Measurements from ENCODE around the gene EXOSC10. TPM values are rescaled to one million over a fixed set of nuclear protein-coding genes. Genes with fewer than 3 reads are reported as not detected.

EXOSC10 gene
- total RNA-seq, 2 donors from 2014 or later, result 78.5 to 78.9 TPM

GRCh38 chr1:11027316-11027715 is 72.4 kb downstream of the EXOSC10 start:
- TF ChIP-seq CTCF (IDR thresholded peaks at IDR 0.05), result no peak
- H3K27me3 ChIP-seq (replicated peaks; ENCODE audit: insufficient read depth), result no peaks in the 10 kb centered on the region
- ATAC-seq (ENCODE audit: insufficient number of reproducible peaks, low FRiP score, low read depth) (no peak), DNase-seq (ENCODE audit: low spot score) (no peak)
- H3K4me1 ChIP-seq (ENCODE audit: control insufficient read depth in 1 of 2, low read depth in 2 of 2), result peaks cover 5 to 12% of the 10 kb centered on the region in 2 donors
- peaks cover 27% of the 10 kb centered on the region for H3K36me3 ChIP-seq
- H3K9me3 ChIP-seq, result no peaks in the 10 kb centered on the region
- no peak overlapping the region for H3K27ac ChIP-seq
- no peak overlapping the region for H3K4me3 ChIP-seq

GRCh38 chr1:11026903-11027302 is 72.8 kb downstream of the EXOSC10 start:
- Histone ChIP-seq H3K9me3 (no peaks in the 10 kb centered on the region), H3K4me3 (no peak overlapping the region), H3K27ac (no peak overlapping the region), H3K27me3 (replicated peaks; ENCODE audit: insufficient read depth) (no peaks in the 10 kb centered on the region), H3K4me1 (ENCODE audit: control insufficient read depth in 1 of 2, low read depth in 2 of 2) (peaks cover 5 to 12% of the 10 kb centered on the region in 2 donors), H3K36me3 (peaks cover 32% of the 10 kb centered on the region)
- no peak for TF ChIP-seq CTCF (IDR thresholded peaks at IDR 0.05)
- ATAC-seq (ENCODE audit: insufficient number of reproducible peaks, low FRiP score, low read depth), result no peak
- DNase-seq (ENCODE audit: low spot score), result no peak

- H3K4me3 ChIP-seq, result no peak overlapping the region
- H3K27ac ChIP-seq, result no peak overlapping the region
- no peak for TF ChIP-seq CTCF (IDR thresholded peaks at IDR 0.05)
- H3K36me3 ChIP-seq, result peaks cover 40% of the 10 kb centered on the region
- peaks cover 5 to 12% of the 10 kb centered on the region in 2 donors for H3K4me1 ChIP-seq (ENCODE audit: control insufficient read depth in 1 of 2, low read depth in 2 of 2)
- no peak for ATAC-seq (ENCODE audit: insufficient number of reproducible peaks, low FRiP score, low read depth)
- H3K9me3 ChIP-seq, result no peaks in the 10 kb centered on the region
- H3K27me3 ChIP-seq (replicated peaks; ENCODE audit: insufficient read depth), result no peaks in the 10 kb centered on the region
- no peak for DNase-seq (ENCODE audit: low spot score)
Measured at GRCh38 chr1:11026052-11026451, 73.6 kb downstream of the EXOSC10 start.

- no peak for TF ChIP-seq CTCF (IDR thresholded peaks at IDR 0.05)
- Histone ChIP-seq H3K4me1 (ENCODE audit: control insufficient read depth in 1 of 2, low read depth in 2 of 2) (peaks cover 5 to 12% of the 10 kb centered on the region in 2 donors), H3K36me3 (peaks cover 44% of the 10 kb centered on the region), H3K4me3 (no peak overlapping the region), H3K27ac (no peak overlapping the region), H3K9me3 (no peaks in the 10 kb centered on the region), H3K27me3 (replicated peaks; ENCODE audit: insufficient read depth) (no peaks in the 10 kb centered on the region)
- DNase-seq (ENCODE audit: low spot score) (no peak), ATAC-seq (ENCODE audit: insufficient number of reproducible peaks, low FRiP score, low read depth) (no peak)
Measured at GRCh38 chr1:11025618-11026017, 74.1 kb downstream of the EXOSC10 start.

- Histone ChIP-seq H3K27me3 (replicated peaks; ENCODE audit: insufficient read depth) (no peaks in the 10 kb centered on the region), H3K4me1 (ENCODE audit: control insufficient read depth in 1 of 2, low read depth in 2 of 2) (peaks cover 2 to 8% of the 10 kb centered on the region in 2 donors), H3K9me3 (no peaks in the 10 kb centered on the region), H3K36me3 (peaks cover 52% of the 10 kb centered on the region), H3K4me3 (no peak overlapping the region), H3K27ac (no peak overlapping the region)
- DNase-seq (ENCODE audit: low spot score), result no peak
- no peak for ATAC-seq (ENCODE audit: insufficient number of reproducible peaks, low FRiP score, low read depth)
- no peak for TF ChIP-seq CTCF (IDR thresholded peaks at IDR 0.05)
Measured at GRCh38 chr1:11024874-11025203, 74.8 kb downstream of the EXOSC10 start.
